GM12801 (cell line): Measurements from ENCODE around the gene PCNX4.

ENCODE experiments used
- CTCF ChIP-seq: IDR thresholded peaks from one replicate; pipeline ENCODE4 v1.5.1; 2011; ENCODE audit warnings: control low read depth; ENCODE audit not compliant: insufficient read length; ENCODE audit errors: extremely low read depth

PCNX4 gene

DNA sequence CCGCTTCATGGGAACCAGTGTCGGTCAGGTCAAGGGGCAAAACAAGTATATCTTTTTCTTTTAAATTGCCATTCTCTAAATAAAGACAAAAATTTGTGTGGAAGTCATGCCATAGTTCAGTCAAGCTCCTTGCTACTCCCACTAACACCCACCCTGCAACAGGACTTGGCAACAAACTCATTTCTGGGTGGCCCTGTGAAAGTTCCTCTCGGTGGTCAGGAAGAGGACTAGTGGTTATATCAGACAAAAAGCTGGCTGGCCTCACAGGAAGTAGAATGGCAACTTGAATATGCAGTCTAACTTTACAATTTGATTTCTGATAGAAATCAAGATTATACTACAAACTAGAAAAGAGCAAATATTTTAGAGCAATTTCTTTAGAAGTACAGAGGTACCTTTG, 62.3 kb downstream of the PCNX4 start:
- TF ChIP-seq CTCF, result no peak

- TF ChIP-seq CTCF, result no peak
Measured at GRCh38 chr14:60154671-60155070, 62.9 kb downstream of the PCNX4 start.

GRCh38 chr14:60160422-60160821, 68.7 kb downstream of the PCNX4 start:
- TF ChIP-seq CTCF, result no peak

DNA sequence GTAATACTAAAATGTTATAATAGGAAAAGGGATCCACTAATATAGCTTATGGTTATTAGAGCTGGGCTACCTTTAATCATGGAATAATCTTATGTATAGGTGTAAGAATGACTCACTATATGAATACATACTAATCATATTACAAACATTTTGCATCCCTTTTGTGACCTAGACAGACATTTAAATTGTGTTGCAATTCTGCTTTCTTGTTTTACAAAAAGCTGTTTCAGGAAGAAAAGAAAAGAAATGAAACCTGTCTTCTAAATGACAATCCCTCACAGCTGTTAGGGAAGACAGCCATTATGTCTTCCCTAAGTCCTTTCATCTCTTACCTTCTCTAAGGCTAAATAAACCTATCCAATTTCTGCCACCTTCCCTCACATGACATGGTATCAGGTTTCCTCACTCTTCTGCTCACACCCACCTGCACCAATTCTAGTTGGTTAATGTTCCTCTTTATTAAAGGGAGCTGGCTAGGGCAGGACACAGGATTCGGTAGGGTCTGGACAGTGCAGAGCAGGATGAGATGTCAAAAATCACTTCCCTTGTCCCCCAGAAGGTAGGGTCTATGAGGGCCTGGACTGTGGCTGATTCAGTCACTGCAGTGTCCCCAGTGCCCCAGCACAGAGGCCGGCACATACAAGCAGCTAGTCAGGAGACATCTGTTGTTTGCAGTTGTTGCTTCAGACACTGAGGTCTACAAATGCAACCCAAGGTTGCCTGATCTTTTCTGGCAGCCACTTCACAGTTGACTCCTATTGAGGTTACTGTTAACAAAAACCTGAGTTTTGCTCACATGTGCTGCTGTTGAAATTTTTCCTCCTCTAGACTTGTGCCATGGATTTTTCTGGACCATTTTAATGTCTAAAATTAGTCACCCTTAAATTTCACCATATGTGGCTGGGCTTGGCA, 69.7 kb downstream of the PCNX4 start:
- TF ChIP-seq CTCF, result no peak

DNA sequence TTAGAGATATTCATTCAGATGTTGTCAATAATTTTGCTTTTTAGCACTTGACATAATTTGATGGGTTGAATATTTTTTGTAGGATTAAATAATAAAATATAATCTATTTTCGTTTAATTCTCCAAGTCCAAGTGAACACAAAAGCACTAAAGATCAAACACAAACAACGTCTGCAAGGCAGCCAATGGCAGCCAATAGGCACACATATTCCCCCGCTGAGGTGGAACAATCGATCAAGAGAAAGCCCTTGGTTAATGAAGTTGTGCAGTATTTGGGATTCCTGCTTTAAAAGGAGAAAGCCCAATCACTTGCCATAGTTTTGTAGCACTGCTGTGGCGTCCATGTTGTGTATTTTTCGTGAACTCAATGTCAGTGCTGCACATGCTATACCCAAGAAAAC, 72.0 kb downstream of the PCNX4 start:
- TF ChIP-seq CTCF, result no peak

DNA sequence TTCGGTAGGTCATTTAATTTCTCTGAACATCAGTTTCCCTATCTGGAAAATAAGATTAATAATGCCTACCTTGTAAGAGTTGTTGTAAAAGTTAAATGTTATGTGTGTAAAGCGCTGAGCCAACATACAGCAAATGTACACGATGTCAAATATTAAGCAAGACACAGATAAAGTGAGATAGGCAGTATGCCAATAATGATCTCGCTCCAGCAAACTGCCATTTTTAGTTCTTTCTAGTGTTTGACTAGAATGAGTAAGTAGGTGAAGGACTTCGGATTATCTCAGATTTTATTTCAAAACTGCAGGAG, 72.6 kb downstream of the PCNX4 start:
- TF ChIP-seq CTCF, result no peak

GRCh38 chr14:60164712-60165546, 73.2 kb downstream of the PCNX4 start, which contains the start of gene DHRS7:
Gene DHRS7, minus strand, starts transcription at chr14:60165398. Its CDS starts 89 bp downstream, at chr14:60165309.
- no peak for TF ChIP-seq CTCF
